Adipocyte (in vitro differentiated cells): ENCODE results near the gene PLCB2.

Experiments used
- DNase-seq: peaks from one replicate; pipeline ENCODE4 v3.0.0-alpha.2; 2015; ENCODE audit warnings: low read depth
- H3K27me3 ChIP-seq: replicated peaks from 2 replicates; pipeline ENCODE4 v1.7.0; 2013; ENCODE audit warnings: mild to moderate bottlenecking, low read length, moderate library complexity; ENCODE audit not compliant: control insufficient read depth, insufficient read depth
- H3K36me3 ChIP-seq: 2 replicates; pipeline ENCODE4 v1.7.0; 2013; ENCODE audit warnings: low read length, mild to moderate bottlenecking, moderate library complexity; ENCODE audit not compliant: control insufficient read depth, insufficient read depth, severe bottlenecking
- H3K4me1 ChIP-seq: 2 replicates; pipeline ENCODE4 v1.7.0; 2013; ENCODE audit warnings: mild to moderate bottlenecking, low read length, moderate library complexity; ENCODE audit not compliant: control insufficient read depth, insufficient read depth
- H3K4me3 ChIP-seq: 2 replicates; pipeline ENCODE4 v1.7.0; 2013; ENCODE audit warnings: mild to moderate bottlenecking, low read length, moderate library complexity
- H3K9ac ChIP-seq: 2 replicates; pipeline ENCODE4 v1.7.0; 2013; ENCODE audit warnings: mild to moderate bottlenecking, low read length, moderate library complexity
- H3K9me3 ChIP-seq: 2 replicates; pipeline ENCODE4 v1.7.0; 2013; ENCODE audit warnings: mild to moderate bottlenecking, low read length, moderate library complexity; ENCODE audit not compliant: control insufficient read depth

Gene PLCB2

GRCh38 chr15:40322531-40323238, 14.9 kb upstream of the PLCB2 start:
- Histone ChIP-seq H3K9me3 (no peaks in the 10 kb centered on the region), H3K4me1 (peaks cover 31% of the 10 kb centered on the region), H3K9ac (no peak overlapping the region), H3K4me3 (peak overlapping the region; percentile 60), H3K27me3 (no peaks in the 10 kb centered on the region), H3K36me3 (peaks cover 5% of the 10 kb centered on the region)
- DNase-seq: no peak

GRCh38 chr15:40320931-40321371, 13.2 kb upstream of the PLCB2 start:
- Histone ChIP-seq H3K4me3 (no peak overlapping the region), H3K9me3 (no peaks in the 10 kb centered on the region), H3K9ac (peak overlapping the region; percentile 13), H3K36me3 (no peaks in the 10 kb centered on the region), H3K27me3 (peaks cover 3% of the 10 kb centered on the region), H3K4me1 (peaks cover 22% of the 10 kb centered on the region)
- DNase-seq: peak; percentile 92

DNA sequence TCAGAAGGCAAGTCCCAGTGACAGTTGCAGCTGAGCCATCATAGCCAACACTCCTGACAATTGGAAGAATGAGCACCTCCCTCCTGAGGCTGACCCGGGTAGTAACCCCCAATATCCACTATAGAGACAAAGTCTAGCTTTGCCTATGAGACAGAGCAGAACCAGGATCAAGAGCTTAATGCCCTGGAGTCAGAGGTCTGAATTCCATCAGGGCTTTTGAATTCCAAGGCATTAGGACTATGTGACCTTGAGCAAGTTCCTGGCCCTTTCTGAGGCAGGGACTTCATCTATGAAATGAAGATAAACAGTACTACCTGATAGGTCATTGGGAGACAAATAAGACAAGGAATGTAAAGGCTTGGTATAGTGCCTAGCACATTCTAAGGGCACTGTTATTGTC, 12.7 kb upstream of the PLCB2 start:
- H3K4me1 ChIP-seq: peaks cover 16% of the 10 kb centered on the region
- no peaks in the 10 kb centered on the region for H3K36me3 ChIP-seq
- peaks cover 3% of the 10 kb centered on the region for H3K27me3 ChIP-seq
- DNase-seq: no peak
- H3K9ac ChIP-seq: peak overlapping the region; percentile 13
- H3K4me3 ChIP-seq: no peak overlapping the region
- no peaks in the 10 kb centered on the region for H3K9me3 ChIP-seq

DNA sequence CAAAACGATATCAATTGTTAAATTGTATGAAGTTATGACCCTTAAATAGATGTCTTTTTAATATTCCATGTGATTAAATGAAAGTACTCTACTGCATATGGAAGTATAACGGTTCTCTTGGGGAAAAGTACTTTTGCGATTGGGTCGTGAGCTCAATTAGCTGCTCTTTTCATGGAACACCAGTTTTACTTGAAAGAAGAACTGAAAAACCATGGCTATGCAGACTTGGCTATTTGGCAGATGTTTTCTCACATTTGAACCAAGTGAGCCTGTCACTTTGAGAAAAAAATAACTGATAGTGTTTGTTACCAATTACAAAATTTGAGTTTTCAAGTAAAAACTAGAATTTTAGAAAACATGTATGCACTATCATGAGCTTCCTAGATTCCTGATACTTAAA, 9.8 kb upstream of the PLCB2 start:
- peaks cover 18% of the 10 kb centered on the region for H3K4me1 ChIP-seq
- H3K9ac ChIP-seq: no peak overlapping the region
- DNase-seq: no peak
- H3K9me3 ChIP-seq: no peaks in the 10 kb centered on the region
- H3K27me3 ChIP-seq: peaks cover 7% of the 10 kb centered on the region
- no peaks in the 10 kb centered on the region for H3K36me3 ChIP-seq
- no peak overlapping the region for H3K4me3 ChIP-seq

- Histone ChIP-seq H3K27me3 (peaks cover 13% of the 10 kb centered on the region), H3K4me3 (no peak overlapping the region), H3K9ac (no peak overlapping the region), H3K36me3 (no peaks in the 10 kb centered on the region), H3K4me1 (peaks cover 14% of the 10 kb centered on the region), H3K9me3 (no peaks in the 10 kb centered on the region)
- no peak for DNase-seq
Measured at GRCh38 chr15:40316931-40317330, 9.2 kb upstream of the PLCB2 start.

GRCh38 chr15:40314723-40315276, 7.1 kb upstream of the PLCB2 start:
- Histone ChIP-seq H3K4me3 (no peak overlapping the region), H3K36me3 (no peaks in the 10 kb centered on the region), H3K9me3 (no peaks in the 10 kb centered on the region), H3K4me1 (peaks cover 14% of the 10 kb centered on the region), H3K27me3 (peaks cover 33% of the 10 kb centered on the region), H3K9ac (no peak overlapping the region)
- peak; percentile 38 for DNase-seq

GRCh38 chr15:40313531-40314398, 6.0 kb upstream of the PLCB2 start:
- no peaks in the 10 kb centered on the region for H3K9me3 ChIP-seq
- H3K9ac ChIP-seq: no peak overlapping the region
- DNase-seq: peak; percentile 34
- H3K4me3 ChIP-seq: no peak overlapping the region
- peaks cover 43% of the 10 kb centered on the region for H3K27me3 ChIP-seq
- no peaks in the 10 kb centered on the region for H3K36me3 ChIP-seq
- H3K4me1 ChIP-seq: peaks cover 14% of the 10 kb centered on the region

GRCh38 chr15:40312370-40313158, 4.8 kb upstream of the PLCB2 start:
- Histone ChIP-seq H3K4me1 (peaks cover 14% of the 10 kb centered on the region), H3K4me3 (no peak overlapping the region), H3K27me3 (peaks cover 47% of the 10 kb centered on the region), H3K36me3 (no peaks in the 10 kb centered on the region), H3K9ac (no peak overlapping the region), H3K9me3 (no peaks in the 10 kb centered on the region)
- no peak for DNase-seq

DNA sequence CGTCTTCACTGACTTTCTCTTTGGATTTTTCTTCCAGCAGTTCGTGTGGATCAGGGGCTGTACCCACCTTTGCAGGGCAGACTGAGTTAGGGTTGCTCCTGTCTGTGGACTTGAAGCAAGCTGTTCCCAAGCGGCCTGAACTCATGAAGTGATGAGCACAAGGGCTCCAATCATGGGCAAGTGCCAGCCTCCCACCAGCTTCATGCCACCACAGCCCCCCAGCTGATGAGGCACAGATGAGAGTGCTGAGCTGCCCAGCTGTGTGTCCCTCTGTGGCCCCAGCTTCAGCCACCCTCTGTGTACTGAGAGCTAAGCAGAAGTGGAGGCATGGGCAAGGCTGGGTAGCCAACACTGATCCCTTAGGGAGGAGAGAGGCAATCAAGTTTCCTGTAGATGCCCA, 3.3 kb upstream of the PLCB2 start:
- Histone ChIP-seq H3K36me3 (no peaks in the 10 kb centered on the region), H3K9ac (no peak overlapping the region), H3K4me3 (no peak overlapping the region), H3K4me1 (peaks cover 14% of the 10 kb centered on the region), H3K27me3 (peaks cover 60% of the 10 kb centered on the region), H3K9me3 (no peaks in the 10 kb centered on the region)
- no peak for DNase-seq

- Histone ChIP-seq H3K4me3 (no peak overlapping the region), H3K4me1 (peaks cover 13% of the 10 kb centered on the region), H3K36me3 (no peaks in the 10 kb centered on the region), H3K9ac (no peak overlapping the region), H3K27me3 (peaks cover 67% of the 10 kb centered on the region), H3K9me3 (no peaks in the 10 kb centered on the region)
- DNase-seq: peak; percentile 57
Measured at GRCh38 chr15:40310001-40310959, 2.5 kb upstream of the PLCB2 start.
